Gastroesophageal sphincter (tissue), 3 donors: Measurements from ENCODE around the gene ZG16B.

Source experiments
- POLR2A ChIP-seq, 2 donors: fragments of 450-650 bp; IDR thresholded peaks; one replicate each; pipeline ENCODE4 v1.6.1; 2017; ENCODE audit warnings: antibody characterized with exemption in 2 of 2, mild to moderate bottlenecking in 2 of 2, moderate library complexity in 1 of 2
- TF ChIP-seq, protein P1 (sequence below), 4 experiments: fragments of 200-600 bp in 2 of 4; fragments of 450-650 bp in 2 of 4; sonication (generic) in 1 of 4; IDR thresholded peaks; one replicate each; pipeline ENCODE4 v1.5.1; 2017 to 2019; ENCODE audit warnings: antibody characterized with exemption in 4 of 4, mild to moderate bottlenecking in 2 of 4, moderate library complexity in 2 of 4

DNA sequence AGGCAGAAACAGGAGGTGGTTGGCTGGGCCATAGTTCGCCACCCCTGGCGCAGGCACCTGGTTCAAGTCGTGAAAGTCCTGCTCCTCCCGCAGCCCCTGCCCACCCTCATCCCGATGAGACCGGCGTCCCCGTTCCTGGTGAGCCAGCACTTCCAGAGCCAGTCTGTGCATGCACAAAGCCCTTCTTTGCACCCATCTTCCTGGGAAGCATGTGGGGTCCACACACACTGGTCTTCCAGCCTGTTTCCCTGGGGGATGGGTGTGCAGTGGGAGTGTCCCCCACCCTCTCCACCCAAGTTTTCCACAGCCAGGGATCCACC is 1.6 kb upstream of the ZG16B start:
- TF ChIP-seq POLR2A (IDR thresholded peaks at IDR 0.05): no peak
- TF ChIP-seq, protein P1, sequence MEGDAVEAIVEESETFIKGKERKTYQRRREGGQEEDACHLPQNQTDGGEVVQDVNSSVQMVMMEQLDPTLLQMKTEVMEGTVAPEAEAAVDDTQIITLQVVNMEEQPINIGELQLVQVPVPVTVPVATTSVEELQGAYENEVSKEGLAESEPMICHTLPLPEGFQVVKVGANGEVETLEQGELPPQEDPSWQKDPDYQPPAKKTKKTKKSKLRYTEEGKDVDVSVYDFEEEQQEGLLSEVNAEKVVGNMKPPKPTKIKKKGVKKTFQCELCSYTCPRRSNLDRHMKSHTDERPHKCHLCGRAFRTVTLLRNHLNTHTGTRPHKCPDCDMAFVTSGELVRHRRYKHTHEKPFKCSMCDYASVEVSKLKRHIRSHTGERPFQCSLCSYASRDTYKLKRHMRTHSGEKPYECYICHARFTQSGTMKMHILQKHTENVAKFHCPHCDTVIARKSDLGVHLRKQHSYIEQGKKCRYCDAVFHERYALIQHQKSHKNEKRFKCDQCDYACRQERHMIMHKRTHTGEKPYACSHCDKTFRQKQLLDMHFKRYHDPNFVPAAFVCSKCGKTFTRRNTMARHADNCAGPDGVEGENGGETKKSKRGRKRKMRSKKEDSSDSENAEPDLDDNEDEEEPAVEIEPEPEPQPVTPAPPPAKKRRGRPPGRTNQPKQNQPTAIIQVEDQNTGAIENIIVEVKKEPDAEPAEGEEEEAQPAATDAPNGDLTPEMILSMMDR (IDR thresholded peaks at IDR 0.05): no peak
